ENCODE results near the gene SLC27A3.

SLC27A3 gene

DNA sequence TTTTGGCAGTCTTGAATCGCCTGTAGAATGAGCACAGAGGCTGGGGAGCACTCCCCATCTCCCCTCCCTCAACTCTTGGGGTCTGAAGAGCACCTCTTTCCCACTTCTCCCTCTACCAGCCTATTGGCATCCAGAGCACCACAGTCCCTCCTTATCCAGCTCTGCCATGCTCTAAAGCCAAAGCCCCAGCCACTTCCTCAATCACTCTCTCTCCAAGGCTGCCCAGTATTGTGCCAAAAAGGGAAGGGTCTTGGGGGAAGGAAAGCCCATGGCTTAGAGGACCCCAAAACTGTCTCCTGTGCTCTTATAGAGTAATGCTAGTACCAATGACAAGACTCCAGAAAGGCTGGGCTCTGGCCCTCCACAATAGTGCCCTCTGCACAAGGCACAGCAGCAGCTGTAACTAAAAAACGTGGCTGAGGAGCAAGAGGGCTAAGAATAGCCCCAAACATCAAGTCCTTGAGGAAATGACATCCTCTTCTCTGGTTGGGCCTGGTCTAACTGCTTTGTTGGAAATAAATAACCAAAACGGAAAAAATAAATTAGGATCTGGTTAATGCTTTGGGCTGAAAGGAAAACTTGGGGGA lies 28.4 kb downstream of the SLC27A3 start:
- TF ChIP-seq ZNF565 (CRISPR knock-in tag; conservative IDR thresholded peaks at IDR 0.05; ENCODE audit: low read depth), result no peak
- TF ChIP-seq ARNTL (CRISPR knock-in tag; IDR thresholded peaks at IDR 0.05; ENCODE audit: borderline replicate concordance, low read depth), result no peak
- no peak for TF ChIP-seq RARB (CRISPR knock-in tag; IDR thresholded peaks at IDR 0.05)
- no peak for TF ChIP-seq ZNF8 (CRISPR knock-in tag; IDR thresholded peaks at IDR 0.05)
- TF ChIP-seq, protein P1, sequence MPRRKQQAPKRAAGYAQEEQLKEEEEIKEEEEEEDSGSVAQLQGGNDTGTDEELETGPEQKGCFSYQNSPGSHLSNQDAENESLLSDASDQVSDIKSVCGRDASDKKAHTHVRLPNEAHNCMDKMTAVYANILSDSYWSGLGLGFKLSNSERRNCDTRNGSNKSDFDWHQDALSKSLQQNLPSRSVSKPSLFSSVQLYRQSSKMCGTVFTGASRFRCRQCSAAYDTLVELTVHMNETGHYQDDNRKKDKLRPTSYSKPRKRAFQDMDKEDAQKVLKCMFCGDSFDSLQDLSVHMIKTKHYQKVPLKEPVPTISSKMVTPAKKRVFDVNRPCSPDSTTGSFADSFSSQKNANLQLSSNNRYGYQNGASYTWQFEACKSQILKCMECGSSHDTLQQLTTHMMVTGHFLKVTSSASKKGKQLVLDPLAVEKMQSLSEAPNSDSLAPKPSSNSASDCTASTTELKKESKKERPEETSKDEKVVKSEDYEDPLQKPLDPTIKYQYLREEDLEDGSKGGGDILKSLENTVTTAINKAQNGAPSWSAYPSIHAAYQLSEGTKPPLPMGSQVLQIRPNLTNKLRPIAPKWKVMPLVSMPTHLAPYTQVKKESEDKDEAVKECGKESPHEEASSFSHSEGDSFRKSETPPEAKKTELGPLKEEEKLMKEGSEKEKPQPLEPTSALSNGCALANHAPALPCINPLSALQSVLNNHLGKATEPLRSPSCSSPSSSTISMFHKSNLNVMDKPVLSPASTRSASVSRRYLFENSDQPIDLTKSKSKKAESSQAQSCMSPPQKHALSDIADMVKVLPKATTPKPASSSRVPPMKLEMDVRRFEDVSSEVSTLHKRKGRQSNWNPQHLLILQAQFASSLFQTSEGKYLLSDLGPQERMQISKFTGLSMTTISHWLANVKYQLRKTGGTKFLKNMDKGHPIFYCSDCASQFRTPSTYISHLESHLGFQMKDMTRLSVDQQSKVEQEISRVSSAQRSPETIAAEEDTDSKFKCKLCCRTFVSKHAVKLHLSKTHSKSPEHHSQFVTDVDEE (CRISPR knock-in tag; IDR thresholded peaks at IDR 0.05), result no peak
- TF ChIP-seq, protein P2, sequence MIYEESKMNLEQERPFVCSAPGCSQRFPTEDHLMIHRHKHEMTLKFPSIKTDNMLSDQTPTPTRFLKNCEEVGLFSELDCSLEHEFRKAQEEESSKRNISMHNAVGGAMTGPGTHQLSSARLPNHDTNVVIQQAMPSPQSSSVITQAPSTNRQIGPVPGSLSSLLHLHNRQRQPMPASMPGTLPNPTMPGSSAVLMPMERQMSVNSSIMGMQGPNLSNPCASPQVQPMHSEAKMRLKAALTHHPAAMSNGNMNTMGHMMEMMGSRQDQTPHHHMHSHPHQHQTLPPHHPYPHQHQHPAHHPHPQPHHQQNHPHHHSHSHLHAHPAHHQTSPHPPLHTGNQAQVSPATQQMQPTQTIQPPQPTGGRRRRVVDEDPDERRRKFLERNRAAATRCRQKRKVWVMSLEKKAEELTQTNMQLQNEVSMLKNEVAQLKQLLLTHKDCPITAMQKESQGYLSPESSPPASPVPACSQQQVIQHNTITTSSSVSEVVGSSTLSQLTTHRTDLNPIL (CRISPR knock-in tag; IDR thresholded peaks at IDR 0.05; ENCODE audit: low read depth), result no peak
- TF ChIP-seq ZNF70 (CRISPR knock-in tag; IDR thresholded peaks at IDR 0.05), result no peak
- no peak for TF ChIP-seq TOX (CRISPR knock-in tag; IDR thresholded peaks at IDR 0.05; ENCODE audit: borderline replicate concordance)
- no peak for TF ChIP-seq ESRRG (CRISPR knock-in tag; IDR thresholded peaks at IDR 0.05)
- no peak for TF ChIP-seq ZC3H10 (CRISPR knock-in tag; IDR thresholded peaks at IDR 0.05)
- no peak for TF ChIP-seq GLIS3 (CRISPR knock-in tag; IDR thresholded peaks at IDR 0.05)
- TF ChIP-seq OSR1 (CRISPR knock-in tag; IDR thresholded peaks at IDR 0.05), result no peak
- TF ChIP-seq, protein P3, sequence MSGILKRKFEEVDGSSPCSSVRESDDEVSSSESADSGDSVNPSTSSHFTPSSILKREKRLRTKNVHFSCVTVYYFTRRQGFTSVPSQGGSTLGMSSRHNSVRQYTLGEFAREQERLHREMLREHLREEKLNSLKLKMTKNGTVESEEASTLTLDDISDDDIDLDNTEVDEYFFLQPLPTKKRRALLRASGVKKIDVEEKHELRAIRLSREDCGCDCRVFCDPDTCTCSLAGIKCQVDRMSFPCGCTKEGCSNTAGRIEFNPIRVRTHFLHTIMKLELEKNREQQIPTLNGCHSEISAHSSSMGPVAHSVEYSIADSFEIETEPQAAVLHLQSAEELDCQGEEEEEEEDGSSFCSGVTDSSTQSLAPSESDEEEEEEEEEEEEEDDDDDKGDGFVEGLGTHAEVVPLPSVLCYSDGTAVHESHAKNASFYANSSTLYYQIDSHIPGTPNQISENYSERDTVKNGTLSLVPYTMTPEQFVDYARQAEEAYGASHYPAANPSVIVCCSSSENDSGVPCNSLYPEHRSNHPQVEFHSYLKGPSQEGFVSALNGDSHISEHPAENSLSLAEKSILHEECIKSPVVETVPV (CRISPR knock-in tag; IDR thresholded peaks at IDR 0.05), result no peak
- TF ChIP-seq ZFP30 (CRISPR knock-in tag; IDR thresholded peaks at IDR 0.05), result no peak
- no peak for TF ChIP-seq PPARA (CRISPR knock-in tag; IDR thresholded peaks at IDR 0.05; ENCODE audit: borderline replicate concordance)
- no peak for TF ChIP-seq BACH2 (CRISPR knock-in tag; IDR thresholded peaks at IDR 0.05; ENCODE audit: borderline replicate concordance)
- TF ChIP-seq, protein P4, sequence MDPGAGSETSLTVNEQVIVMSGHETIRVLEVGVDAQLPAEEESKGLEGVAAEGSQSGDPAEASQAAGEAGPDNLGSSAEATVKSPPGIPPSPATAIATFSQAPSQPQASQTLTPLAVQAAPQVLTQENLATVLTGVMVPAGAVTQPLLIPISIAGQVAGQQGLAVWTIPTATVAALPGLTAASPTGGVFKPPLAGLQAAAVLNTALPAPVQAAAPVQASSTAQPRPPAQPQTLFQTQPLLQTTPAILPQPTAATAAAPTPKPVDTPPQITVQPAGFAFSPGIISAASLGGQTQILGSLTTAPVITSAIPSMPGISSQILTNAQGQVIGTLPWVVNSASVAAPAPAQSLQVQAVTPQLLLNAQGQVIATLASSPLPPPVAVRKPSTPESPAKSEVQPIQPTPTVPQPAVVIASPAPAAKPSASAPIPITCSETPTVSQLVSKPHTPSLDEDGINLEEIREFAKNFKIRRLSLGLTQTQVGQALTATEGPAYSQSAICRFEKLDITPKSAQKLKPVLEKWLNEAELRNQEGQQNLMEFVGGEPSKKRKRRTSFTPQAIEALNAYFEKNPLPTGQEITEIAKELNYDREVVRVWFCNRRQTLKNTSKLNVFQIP (CRISPR knock-in tag; IDR thresholded peaks at IDR 0.05; ENCODE audit: borderline replicate concordance, low read depth), result no peak

DNA sequence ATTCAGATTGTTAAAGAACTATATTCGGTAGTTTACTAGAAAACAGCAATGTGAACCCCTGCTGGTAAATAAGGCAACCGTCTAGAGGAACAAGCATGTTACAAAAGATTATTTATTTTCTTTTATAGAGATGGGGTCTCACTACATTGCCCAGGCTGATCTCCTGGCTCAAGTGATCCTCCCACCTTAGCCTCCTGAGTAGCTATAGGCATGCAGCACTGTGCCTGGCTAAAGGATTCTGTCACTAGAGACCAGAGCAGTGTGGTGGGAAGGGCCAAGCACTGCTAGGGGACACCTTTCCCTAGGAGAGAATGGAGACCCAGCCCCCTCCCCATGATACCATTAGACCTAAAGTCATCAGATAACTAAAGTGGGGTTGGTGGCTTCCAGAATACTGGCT lies 28.9 kb downstream of the SLC27A3 start:
- ATAC-seq, result no peak
- TF ChIP-seq ESRRG (CRISPR knock-in tag; IDR thresholded peaks at IDR 0.05) (no peak), CSDC2 (CRISPR knock-in tag; IDR thresholded peaks at IDR 0.05) (no peak)
- TF ChIP-seq, protein P5, sequence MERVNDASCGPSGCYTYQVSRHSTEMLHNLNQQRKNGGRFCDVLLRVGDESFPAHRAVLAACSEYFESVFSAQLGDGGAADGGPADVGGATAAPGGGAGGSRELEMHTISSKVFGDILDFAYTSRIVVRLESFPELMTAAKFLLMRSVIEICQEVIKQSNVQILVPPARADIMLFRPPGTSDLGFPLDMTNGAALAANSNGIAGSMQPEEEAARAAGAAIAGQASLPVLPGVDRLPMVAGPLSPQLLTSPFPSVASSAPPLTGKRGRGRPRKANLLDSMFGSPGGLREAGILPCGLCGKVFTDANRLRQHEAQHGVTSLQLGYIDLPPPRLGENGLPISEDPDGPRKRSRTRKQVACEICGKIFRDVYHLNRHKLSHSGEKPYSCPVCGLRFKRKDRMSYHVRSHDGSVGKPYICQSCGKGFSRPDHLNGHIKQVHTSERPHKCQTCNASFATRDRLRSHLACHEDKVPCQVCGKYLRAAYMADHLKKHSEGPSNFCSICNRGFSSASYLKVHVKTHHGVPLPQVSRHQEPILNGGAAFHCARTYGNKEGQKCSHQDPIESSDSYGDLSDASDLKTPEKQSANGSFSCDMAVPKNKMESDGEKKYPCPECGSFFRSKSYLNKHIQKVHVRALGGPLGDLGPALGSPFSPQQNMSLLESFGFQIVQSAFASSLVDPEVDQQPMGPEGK (CRISPR knock-in tag; IDR thresholded peaks at IDR 0.05; ENCODE audit: borderline replicate concordance), result no peak

More for the DNA sequence above, 28.4 kb downstream of the SLC27A3 start:
- ATAC-seq, result no peak

DNA sequence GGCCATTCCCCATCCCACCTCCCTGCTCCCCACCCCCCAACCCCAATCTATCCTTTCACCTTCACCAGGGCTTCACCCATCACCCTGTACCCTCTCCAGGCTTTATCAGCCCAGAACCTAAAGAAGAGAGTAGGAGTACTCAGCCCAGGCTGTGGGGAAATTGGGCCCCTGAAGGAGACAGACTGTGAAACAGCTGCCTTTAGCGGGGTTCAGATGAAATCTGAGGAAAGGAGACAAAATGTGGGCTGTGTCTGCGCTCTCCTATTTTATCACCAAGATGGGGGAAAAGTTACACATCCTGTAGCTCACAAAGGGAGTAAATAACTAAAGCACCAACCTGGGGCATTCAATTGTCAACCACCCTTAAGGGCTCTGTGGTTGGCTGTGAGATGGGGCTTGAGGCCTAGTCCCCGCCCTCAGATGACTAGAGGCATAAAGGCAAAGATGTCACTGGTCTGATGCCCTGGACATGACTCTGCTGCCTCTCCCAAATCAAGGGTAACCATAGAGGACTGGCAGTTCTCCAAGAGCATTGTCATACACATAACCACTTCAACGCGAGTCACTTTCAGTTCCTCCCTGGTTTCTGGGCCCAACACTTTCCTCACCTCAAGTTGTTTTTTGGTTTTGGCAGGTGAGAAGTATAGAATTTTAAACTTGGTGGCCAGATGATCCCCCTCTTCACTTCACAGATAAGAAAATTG lies 30.0 kb downstream of the SLC27A3 start:
- ATAC-seq, result peak; percentile 74
- TF ChIP-seq ZNF8 (CRISPR knock-in tag; IDR thresholded peaks at IDR 0.05) (no peak), ZFP3 (CRISPR knock-in tag; IDR thresholded peaks at IDR 0.05) (no peak), RARB (CRISPR knock-in tag; IDR thresholded peaks at IDR 0.05) (no peak), ZFP30 (CRISPR knock-in tag; IDR thresholded peaks at IDR 0.05) (no peak)

Measured in SK-N-SH treated with all-trans-retinoic acid at 6 μM for 48 hours (cell line).